Central memory CD4-positive, alpha-beta T cell (primary cell): Measurements from ENCODE around the gene PLAU.
"Not testable (repeated sequence)": the region's sequence is repeated elsewhere in the genome, so short reads cannot be mapped to it uniquely, and the experiment has no call there.

Source experiments
- DNase-seq: peaks from one replicate; pipeline ENCODE4 v3.0.0; 2022

Gene PLAU

GRCh38 chr10:73876971-73877370 lies 34.0 kb upstream of the PLAU start:
- DNase-seq: no peak

GRCh38 chr10:73877533-73878160 lies 33.3 kb upstream of the PLAU start:
- no peak for DNase-seq

GRCh38 chr10:73878365-73878764 lies 32.6 kb upstream of the PLAU start:
- DNase-seq: no peak

- DNase-seq: peak; percentile 95
These were observed 31.4 kb upstream of the PLAU start for GRCh38 chr10:73879296-73880173.

- DNase-seq: no peak
These were observed 29.6 kb upstream of the PLAU start for GRCh38 chr10:73881221-73881919.

GRCh38 chr10:73884017-73884416 lies 26.9 kb upstream of the PLAU start:
- DNase-seq: no peak

GRCh38 chr10:73886085-73886529 lies 24.8 kb upstream of the PLAU start:
- DNase-seq: peak; percentile 63

- DNase-seq: no peak
These were observed 24.2 kb upstream of the PLAU start for GRCh38 chr10:73886661-73887293.

GRCh38 chr10:73887294-73888039 lies 23.5 kb upstream of the PLAU start:
- no peak for DNase-seq

- no peak for DNase-seq
These were observed 22.4 kb upstream of the PLAU start for GRCh38 chr10:73888514-73888913.

- no peak for DNase-seq
These were observed 21.9 kb upstream of the PLAU start for GRCh38 chr10:73889014-73889413.

GRCh38 chr10:73889416-73889815 lies 21.5 kb upstream of the PLAU start:
- not testable (repeated sequence) for DNase-seq

GRCh38 chr10:73890261-73890660 lies 20.7 kb upstream of the PLAU start:
- DNase-seq: no peak

GRCh38 chr10:73890830-73891229 lies 20.1 kb upstream of the PLAU start:
- not testable (repeated sequence) for DNase-seq

GRCh38 chr10:73891540-73891939 lies 19.4 kb upstream of the PLAU start:
- no peak for DNase-seq

- DNase-seq: no peak
These were observed 18.5 kb upstream of the PLAU start for GRCh38 chr10:73892310-73893030.

- DNase-seq: no peak
These were observed 17.5 kb upstream of the PLAU start for GRCh38 chr10:73893426-73893825.

- DNase-seq: no peak
These were observed 16.5 kb upstream of the PLAU start for GRCh38 chr10:73894245-73894971.

- not testable (repeated sequence) for DNase-seq
These were observed 15.6 kb upstream of the PLAU start for GRCh38 chr10:73895381-73895780.

- DNase-seq: no peak
These were observed 13.2 kb upstream of the PLAU start for GRCh38 chr10:73897693-73898092.
